Measurements from ENCODE around the gene SCYL1. TPM values are rescaled to one million over a fixed set of nuclear protein-coding genes. Genes with fewer than 3 reads are reported as not detected.

SCYL1 gene
- total RNA-seq, 1 donor from 2014 or later: 49.5 TPM

- FAIRE-seq (no peak), DNase-seq (ENCODE audit: low read depth) (no peak)
- no peak overlapping the region for H3K4me3 ChIP-seq (ENCODE audit: low read depth, low read length)
- no peaks in the 10 kb centered on the region for H3K27me3 ChIP-seq (ENCODE audit: control insufficient read depth, insufficient read depth, low read length)
- TF ChIP-seq CTCF (IDR thresholded peaks at IDR 0.05; ENCODE audit: insufficient read depth, low read length, severe bottlenecking): no peak
- peaks cover 13% of the 10 kb centered on the region for H3K36me3 ChIP-seq (ENCODE audit: control insufficient read depth, insufficient read depth, low read length)
Measured at GRCh38 chr11:65538232-65538914, 13.5 kb downstream of the SCYL1 start.

- Histone ChIP-seq H3K4me3 (ENCODE audit: low read depth, low read length) (peak overlapping the region; percentile 65), H3K36me3 (ENCODE audit: control insufficient read depth, insufficient read depth, low read length) (peaks cover 13% of the 10 kb centered on the region), H3K27me3 (ENCODE audit: control insufficient read depth, insufficient read depth, low read length) (no peaks in the 10 kb centered on the region)
- FAIRE-seq: no peak
- TF ChIP-seq CTCF (IDR thresholded peaks at IDR 0.05; ENCODE audit: insufficient read depth, low read length, severe bottlenecking): no peak
- no peak for DNase-seq (ENCODE audit: low read depth)
Measured at GRCh38 chr11:65538915-65539743, 14.2 kb downstream of the SCYL1 start.

- no peak for TF ChIP-seq CTCF (IDR thresholded peaks at IDR 0.05; ENCODE audit: insufficient read depth, low read length, severe bottlenecking)
- peak overlapping the region; percentile 65 for H3K4me3 ChIP-seq (ENCODE audit: low read depth, low read length)
- no peaks in the 10 kb centered on the region for H3K27me3 ChIP-seq (ENCODE audit: control insufficient read depth, insufficient read depth, low read length)
- DNase-seq (ENCODE audit: low read depth) (peak; percentile 37), FAIRE-seq (no peak)
- H3K36me3 ChIP-seq (ENCODE audit: control insufficient read depth, insufficient read depth, low read length): peaks cover 13% of the 10 kb centered on the region
Measured at GRCh38 chr11:65539744-65540289, 14.9 kb downstream of the SCYL1 start.

- H3K36me3 ChIP-seq (ENCODE audit: control insufficient read depth, insufficient read depth, low read length): peaks cover 10% of the 10 kb centered on the region
- peak; percentile 88 for TF ChIP-seq CTCF (IDR thresholded peaks at IDR 0.05; ENCODE audit: insufficient read depth, low read length, severe bottlenecking)
- FAIRE-seq (no peak), DNase-seq (ENCODE audit: low read depth) (peak; percentile 66)
- no peaks in the 10 kb centered on the region for H3K27me3 ChIP-seq (ENCODE audit: control insufficient read depth, insufficient read depth, low read length)
- peak overlapping the region; percentile 65 for H3K4me3 ChIP-seq (ENCODE audit: low read depth, low read length)
Measured at GRCh38 chr11:65540290-65541092, 15.6 kb downstream of the SCYL1 start.

- H3K27me3 ChIP-seq (ENCODE audit: control insufficient read depth, insufficient read depth, low read length): no peaks in the 10 kb centered on the region
- TF ChIP-seq CTCF (IDR thresholded peaks at IDR 0.05; ENCODE audit: insufficient read depth, low read length, severe bottlenecking): no peak
- FAIRE-seq (peak; percentile 80), DNase-seq (ENCODE audit: low read depth) (peak; percentile 84)
- H3K36me3 ChIP-seq (ENCODE audit: control insufficient read depth, insufficient read depth, low read length): peaks cover 7% of the 10 kb centered on the region
- H3K4me3 ChIP-seq (ENCODE audit: low read depth, low read length): peak overlapping the region; percentile 65
Measured at GRCh38 chr11:65541093-65541982, 16.5 kb downstream of the SCYL1 start.
